ENCODE data around the gene CLSTN2. TPM values are rescaled to one million over a fixed set of nuclear protein-coding genes. Genes with fewer than 3 reads are reported as not detected.

The CLSTN2 gene
- total RNA-seq, 1 experiment from 2014 or later, result 0.02 TPM

DNA sequence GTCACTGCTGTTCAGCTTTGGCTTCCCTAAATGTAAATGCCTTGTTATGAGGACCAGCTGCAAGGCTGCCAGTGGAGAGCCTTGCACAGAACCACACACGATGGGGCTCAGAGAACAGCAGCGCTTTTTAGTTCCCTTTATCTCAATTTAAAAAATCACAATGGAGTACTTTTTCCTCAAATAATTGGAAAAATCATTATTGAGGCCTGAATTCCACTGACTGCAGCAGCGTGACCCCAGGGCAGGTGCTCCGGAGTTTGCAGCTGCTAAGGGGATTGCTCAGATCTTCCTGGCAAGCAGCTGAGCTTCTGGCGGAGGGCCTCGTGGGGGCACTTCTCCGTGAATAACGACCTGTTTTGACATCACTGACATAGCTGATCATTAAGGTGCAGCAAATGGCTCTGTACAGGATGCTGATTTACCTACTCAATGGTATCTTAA is 497.3 kb downstream of the CLSTN2 start (continued):
- no peak for TF ChIP-seq EZH2 (IDR thresholded peaks at IDR 0.05)
- no peak for TF ChIP-seq SP1 (IDR thresholded peaks at IDR 0.05; ENCODE audit: low read depth)
- no peak for TF ChIP-seq EZH2phosphoT487 (IDR thresholded peaks at IDR 0.05; ENCODE audit: borderline replicate concordance)
- TF ChIP-seq CEBPB (IDR thresholded peaks at IDR 0.05; ENCODE audit: low read depth), result no peak
- no peak for TF ChIP-seq EGR1 (IDR thresholded peaks at IDR 0.05; ENCODE audit: low read depth)

DNA sequence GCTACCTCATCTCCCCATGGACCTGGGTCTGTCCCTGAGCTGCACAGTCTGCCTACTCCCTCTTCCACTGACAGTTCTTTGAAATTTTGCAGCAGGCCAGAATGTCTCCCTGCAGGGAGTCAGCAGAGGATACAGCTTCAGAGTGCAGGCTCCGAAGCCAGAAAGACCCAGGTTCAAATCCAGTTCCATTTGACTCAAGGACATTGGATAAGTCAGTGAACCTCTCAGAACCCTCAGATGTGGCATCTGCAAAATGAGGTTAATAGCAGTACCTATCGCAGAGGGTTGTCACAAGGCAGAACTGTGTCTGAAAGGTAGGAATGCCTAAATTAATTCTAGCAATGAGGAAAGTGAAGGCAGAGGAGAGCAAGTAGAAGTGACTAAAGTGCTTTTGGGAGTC is 498.4 kb downstream of the CLSTN2 start:
- Histone ChIP-seq H3K27me3 (ENCODE audit: insufficient read depth, low read length) (peaks cover 56% of the 10 kb centered on the region), H3K4me2 (ENCODE audit: low read length) (no peak overlapping the region), H3K9me3 (ENCODE audit: control insufficient read depth in 1 of 2, insufficient read depth in 1 of 2, low read depth in 1 of 2, low read length in 2 of 2) (no peaks in the 10 kb centered on the region), H3K9me2 (ENCODE audit: insufficient read depth) (no peaks in the 10 kb centered on the region), H3K4me3 (replicated peaks in 1 of 2; ENCODE audit: low read depth in 1 of 2, low read length in 2 of 2) (no peak overlapping the region), H3K27ac (ENCODE audit: low read depth, low read length) (no peak overlapping the region), H3K36me3 (ENCODE audit: control insufficient read depth in 1 of 2, insufficient read depth in 2 of 2, low read length in 2 of 2) (no peaks in the 10 kb centered on the region), H3K9ac (ENCODE audit: low read length) (no peak overlapping the region), H2AFZ (ENCODE audit: low read depth, low read length, poor library complexity, severe bottlenecking) (no peak overlapping the region), H3K79me2 (ENCODE audit: insufficient read depth, low read length) (no peaks in the 10 kb centered on the region), H4K20me1 (ENCODE audit: insufficient read depth) (no peaks in the 10 kb centered on the region), H3K4me1 (ENCODE audit: control insufficient read depth in 1 of 2, insufficient read depth in 2 of 2, low read length in 2 of 2) (no peaks in the 10 kb centered on the region)
- no peak for ATAC-seq
- ChIA-PET POLR2A (no interaction called here), RAD21 (ENCODE audit: low non-redundant PET in 1 of 2, low total read pairs in 2 of 2, uncharacterized antibody in 2 of 2, unreplicated experiment in 2 of 2) (no interaction called here), CTCF (no interaction called here)
- intact Hi-C loops (cut with micrococcal nuclease), result no loop called here
- TF ChIP-seq EZH2 (IDR thresholded peaks at IDR 0.05) (no peak), SRF (IDR thresholded peaks at IDR 0.05; ENCODE audit: low read depth) (no peak), ZFX (IDR thresholded peaks at IDR 0.05) (no peak), ZNF274 (IDR thresholded peaks at IDR 0.05; ENCODE audit: low read depth, low read length) (no peak), FOSL1 (IDR thresholded peaks at IDR 0.05; ENCODE audit: low read depth) (no peak), SIN3A (IDR thresholded peaks at IDR 0.05; ENCODE audit: low read depth) (no peak)
- no TSS peak for BruUV-seq (replicated peaks)
- no peak for DNase-seq (ENCODE audit: low read depth, low spot score)

- Histone ChIP-seq H2AFZ (ENCODE audit: low read depth, low read length, poor library complexity, severe bottlenecking) (no peak overlapping the region), H3K27me3 (ENCODE audit: insufficient read depth, low read length) (peaks cover 47% of the 10 kb centered on the region), H3K9me2 (ENCODE audit: insufficient read depth) (no peaks in the 10 kb centered on the region), H3K4me2 (ENCODE audit: low read length) (no peak overlapping the region), H3K27ac (ENCODE audit: low read depth, low read length) (no peak overlapping the region), H3K9me3 (ENCODE audit: control insufficient read depth in 1 of 2, insufficient read depth in 1 of 2, low read depth in 1 of 2, low read length in 2 of 2) (no peaks in the 10 kb centered on the region), H3K4me1 (ENCODE audit: control insufficient read depth in 1 of 2, insufficient read depth in 2 of 2, low read length in 2 of 2) (no peaks in the 10 kb centered on the region), H3K79me2 (ENCODE audit: insufficient read depth, low read length) (no peaks in the 10 kb centered on the region), H3K4me3 (replicated peaks in 1 of 2; ENCODE audit: low read depth in 1 of 2, low read length in 2 of 2) (no peak overlapping the region), H3K9ac (ENCODE audit: low read length) (no peak overlapping the region), H4K20me1 (ENCODE audit: insufficient read depth) (no peaks in the 10 kb centered on the region), H3K36me3 (ENCODE audit: control insufficient read depth in 1 of 2, insufficient read depth in 2 of 2, low read length in 2 of 2) (no peaks in the 10 kb centered on the region)
- ChIA-PET CTCF (no interaction called here), RAD21 (ENCODE audit: low non-redundant PET in 1 of 2, low total read pairs in 2 of 2, uncharacterized antibody in 2 of 2, unreplicated experiment in 2 of 2) (no interaction called here), POLR2A (no interaction called here)
- ATAC-seq (no peak), DNase-seq (ENCODE audit: low read depth, low spot score) (no peak)
- intact Hi-C loops (cut with micrococcal nuclease), result no loop called here
- TF ChIP-seq EZH2phosphoT487 (IDR thresholded peaks at IDR 0.05; ENCODE audit: borderline replicate concordance), result no peak
- TF ChIP-seq CBX3 (IDR thresholded peaks at IDR 0.05; ENCODE audit: low read depth), result no peak
- TF ChIP-seq SRF (IDR thresholded peaks at IDR 0.05; ENCODE audit: low read depth), result no peak
- no peak for TF ChIP-seq POLR2A (IDR thresholded peaks at IDR 0.05; ENCODE audit: borderline replicate concordance, extremely low read depth, insufficient read depth, insufficient read length)
- TF ChIP-seq, protein P1, sequence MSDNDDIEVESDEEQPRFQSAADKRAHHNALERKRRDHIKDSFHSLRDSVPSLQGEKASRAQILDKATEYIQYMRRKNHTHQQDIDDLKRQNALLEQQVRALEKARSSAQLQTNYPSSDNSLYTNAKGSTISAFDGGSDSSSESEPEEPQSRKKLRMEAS (IDR thresholded peaks at IDR 0.05), result no peak
- TF ChIP-seq FOSL1 (IDR thresholded peaks at IDR 0.05; ENCODE audit: low read depth), result no peak
- TF ChIP-seq TCF7L2 (IDR thresholded peaks at IDR 0.05; ENCODE audit: borderline replicate concordance, extremely low read depth, insufficient read depth, insufficient read length), result no peak
- TF ChIP-seq JUND (IDR thresholded peaks at IDR 0.05), result no peak
- TF ChIP-seq, protein P2, sequence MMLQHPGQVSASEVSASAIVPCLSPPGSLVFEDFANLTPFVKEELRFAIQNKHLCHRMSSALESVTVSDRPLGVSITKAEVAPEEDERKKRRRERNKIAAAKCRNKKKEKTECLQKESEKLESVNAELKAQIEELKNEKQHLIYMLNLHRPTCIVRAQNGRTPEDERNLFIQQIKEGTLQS (IDR thresholded peaks at IDR 0.05), result no peak
- TF ChIP-seq RAD21 (IDR thresholded peaks at IDR 0.05; ENCODE audit: low read depth), result no peak
- TF ChIP-seq, protein P3, sequence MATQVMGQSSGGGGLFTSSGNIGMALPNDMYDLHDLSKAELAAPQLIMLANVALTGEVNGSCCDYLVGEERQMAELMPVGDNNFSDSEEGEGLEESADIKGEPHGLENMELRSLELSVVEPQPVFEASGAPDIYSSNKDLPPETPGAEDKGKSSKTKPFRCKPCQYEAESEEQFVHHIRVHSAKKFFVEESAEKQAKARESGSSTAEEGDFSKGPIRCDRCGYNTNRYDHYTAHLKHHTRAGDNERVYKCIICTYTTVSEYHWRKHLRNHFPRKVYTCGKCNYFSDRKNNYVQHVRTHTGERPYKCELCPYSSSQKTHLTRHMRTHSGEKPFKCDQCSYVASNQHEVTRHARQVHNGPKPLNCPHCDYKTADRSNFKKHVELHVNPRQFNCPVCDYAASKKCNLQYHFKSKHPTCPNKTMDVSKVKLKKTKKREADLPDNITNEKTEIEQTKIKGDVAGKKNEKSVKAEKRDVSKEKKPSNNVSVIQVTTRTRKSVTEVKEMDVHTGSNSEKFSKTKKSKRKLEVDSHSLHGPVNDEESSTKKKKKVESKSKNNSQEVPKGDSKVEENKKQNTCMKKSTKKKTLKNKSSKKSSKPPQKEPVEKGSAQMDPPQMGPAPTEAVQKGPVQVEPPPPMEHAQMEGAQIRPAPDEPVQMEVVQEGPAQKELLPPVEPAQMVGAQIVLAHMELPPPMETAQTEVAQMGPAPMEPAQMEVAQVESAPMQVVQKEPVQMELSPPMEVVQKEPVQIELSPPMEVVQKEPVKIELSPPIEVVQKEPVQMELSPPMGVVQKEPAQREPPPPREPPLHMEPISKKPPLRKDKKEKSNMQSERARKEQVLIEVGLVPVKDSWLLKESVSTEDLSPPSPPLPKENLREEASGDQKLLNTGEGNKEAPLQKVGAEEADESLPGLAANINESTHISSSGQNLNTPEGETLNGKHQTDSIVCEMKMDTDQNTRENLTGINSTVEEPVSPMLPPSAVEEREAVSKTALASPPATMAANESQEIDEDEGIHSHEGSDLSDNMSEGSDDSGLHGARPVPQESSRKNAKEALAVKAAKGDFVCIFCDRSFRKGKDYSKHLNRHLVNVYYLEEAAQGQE (IDR thresholded peaks at IDR 0.05; ENCODE audit: low read depth), result no peak
- BruUV-seq (replicated peaks), result no TSS peak
Measured at GRCh38 chr3:140434261-140434905, 499.4 kb downstream of the CLSTN2 start.

All from HCT116 (cell line).